NCI-H2081 (cell line): ENCODE data around the gene SRRT.

Source experiments
- DNase-seq, 2 experiments: peaks; one replicate each; lab custom pipeline; 2025; lab: John Stamatoyannopoulos, UW

The SRRT gene

GRCh38 chr7:100882201-100882600, 7.3 kb downstream of the SRRT start:
- no peak for DNase-seq

- DNase-seq: no peak
These were observed 8.1 kb downstream of the SRRT start for GRCh38 chr7:100882785-100883526.

- no peak for DNase-seq
These were observed 10.0 kb downstream of the SRRT start for GRCh38 chr7:100884736-100885439.

- DNase-seq: no peak
These were observed 10.7 kb downstream of the SRRT start for GRCh38 chr7:100885440-100886141.

- no peak for DNase-seq
These were observed 11.4 kb downstream of the SRRT start for GRCh38 chr7:100886142-100886935.

- DNase-seq: no peak
These were observed 12.1 kb downstream of the SRRT start for GRCh38 chr7:100886936-100887515.

- DNase-seq: no peak
These were observed 12.8 kb downstream of the SRRT start for GRCh38 chr7:100887516-100888290.

- DNase-seq: no peak
These were observed 13.5 kb downstream of the SRRT start for GRCh38 chr7:100888291-100888987.

- DNase-seq: no peak
These were observed 14.3 kb downstream of the SRRT start, which contains the start of gene UFSP1 for GRCh38 chr7:100888988-100889750. Gene UFSP1 (minus strand): TSS chr7:100889715. CDS start chr7:100889271, 444 bp downstream.

- no peak for DNase-seq
These were observed 16.0 kb downstream of the SRRT start for GRCh38 chr7:100890653-100891567.

- DNase-seq: no peak
These were observed 16.8 kb downstream of the SRRT start for GRCh38 chr7:100891568-100892247.

- no peak for DNase-seq
These were observed 17.7 kb downstream of the SRRT start for GRCh38 chr7:100892364-100893317.

GRCh38 chr7:100893318-100893895, 18.5 kb downstream of the SRRT start:
- DNase-seq: no peak

GRCh38 chr7:100893910-100894721, 19.2 kb downstream of the SRRT start:
- DNase-seq: no peak
